SK-N-SH (cell line): ENCODE data around the gene PPP5C. TPM values are rescaled to one million over a fixed set of nuclear protein-coding genes. Genes with fewer than 3 reads are reported as not detected.

Source experiments
- CTCF ChIA-PET: fragments of 300-600, 350-600 bp; formaldehyde crosslinking; extraction: SDS; loops from one replicate; lab custom pipeline; 2021; lab: Yijun Ruan, JAX
- POLR2A ChIA-PET: fragments of 350-600 bp; sonication (Branson Sonifier 250); formaldehyde crosslinking; extraction: SDS; loops from one replicate; lab custom pipeline; 2020; ENCODE audit warnings: antibody characterized with exemption, inconsistent platforms; lab: Yijun Ruan, JAX
- DNase-seq: peaks from one replicate; pipeline ENCODE4 v3.0.0; 2012
- H2AFZ ChIP-seq: fragments of 200-600 bp; sonication (generic); 2 replicates; pipeline ENCODE4 v1.8.1; 2016; ENCODE audit warnings: antibody characterized with exemption, mild to moderate bottlenecking, low read depth
- H3F3A ChIP-seq: fragments of 200-600 bp; sonication (generic); replicated peaks from 2 replicates; pipeline ENCODE3; 2016; ENCODE audit warnings: antibody characterized with exemption, mild to moderate bottlenecking; ENCODE audit not compliant: insufficient read depth
- H3K27ac ChIP-seq, 2 experiments: fragments of 200-500 bp in 1 of 2; fragments of 200-600 bp in 1 of 2; sonication (Bioruptor generic) in 1 of 2; sonication (generic), shearing (Covaris generic) in 1 of 2; 2 replicates each; pipeline versions ENCODE4 v1.5.1 to v1.6.1; 2014 to 2016; ENCODE audit warnings: low read depth in 2 of 2, inconsistent platforms in 1 of 2, low read length in 1 of 2, mild to moderate bottlenecking in 1 of 2, mixed read lengths in 1 of 2
- H3K27me3 ChIP-seq: fragments of 200-600 bp; sonication (generic), shearing (Covaris generic); 2 replicates; pipeline ENCODE4 v1.6.1; 2016; ENCODE audit warnings: mixed run types; ENCODE audit not compliant: insufficient read depth
- H3K36me3 ChIP-seq, 2 experiments: fragments of 200-500 bp in 1 of 2; fragments of 200-600 bp in 1 of 2; sonication (Bioruptor generic) in 1 of 2; sonication (generic) in 1 of 2; replicated peaks in 1 of 2; 2 replicates each; pipeline versions ENCODE3 to v1.5.1; 2014 to 2016; ENCODE audit warnings: low read length in 1 of 2, mild to moderate bottlenecking in 1 of 2; ENCODE audit not compliant: insufficient read depth in 2 of 2, control insufficient read depth in 1 of 2
- H3K4me1 ChIP-seq, 2 experiments: fragments of 200-500 bp in 1 of 2; fragments of 200-600 bp in 1 of 2; sonication (Bioruptor generic) in 1 of 2; sonication (generic), shearing (Covaris generic) in 1 of 2; 2 replicates each; pipeline versions ENCODE4 v1.5.1 to v1.6.1; 2014 to 2016; ENCODE audit warnings: low read depth in 1 of 2, low read length in 1 of 2, mixed run types in 1 of 2; ENCODE audit not compliant: insufficient read depth in 2 of 2, control insufficient read depth in 1 of 2
- H3K4me2 ChIP-seq: fragments of 200-600 bp; sonication (generic), shearing (Covaris generic); 2 replicates; pipeline ENCODE4 v1.6.1; 2017; ENCODE audit warnings: mixed run types
- H3K4me3 ChIP-seq, 2 experiments: fragments of 200-500 bp in 1 of 2; fragments of 200-600 bp in 1 of 2; sonication (Bioruptor generic) in 1 of 2; sonication (generic), shearing (Covaris generic) in 1 of 2; 2 replicates each; pipeline versions ENCODE4 v1.5.1 to v1.8.1; 2014 to 2016; ENCODE audit warnings: low read depth in 2 of 2, inconsistent platforms in 1 of 2, low read length in 1 of 2, mild to moderate bottlenecking in 1 of 2, mixed read lengths in 1 of 2, moderate library complexity in 1 of 2
- H3K79me2 ChIP-seq: fragments of 200-600 bp; sonication (generic); 2 replicates; pipeline ENCODE4 v1.8.1; 2017; ENCODE audit warnings: mild to moderate bottlenecking; ENCODE audit not compliant: insufficient read depth
- H3K9ac ChIP-seq: fragments of 200-600 bp; sonication (generic); 2 replicates; pipeline ENCODE4 v1.6.1; 2017; ENCODE audit warnings: mixed run types
- H3K9me2 ChIP-seq: fragments of 200-600 bp; sonication (generic); 2 replicates; pipeline ENCODE4 v1.6.1; 2017; ENCODE audit warnings: mixed run types
- H3K9me3 ChIP-seq: fragments of 200-600 bp; sonication (generic); 2 replicates; pipeline ENCODE4 v1.6.1; 2017; ENCODE audit warnings: mixed run types, mild to moderate bottlenecking, moderate library complexity
- H4K20me1 ChIP-seq: fragments of 200-600 bp; sonication (generic); 2 replicates; pipeline ENCODE4 v1.6.1; 2017; ENCODE audit warnings: mild to moderate bottlenecking, mixed run types; ENCODE audit not compliant: insufficient read depth
- ELF1 ChIP-seq: IDR thresholded peaks from 2 replicates; pipeline ENCODE4 v1.4.0; 2012
- EP300 ChIP-seq, 2 experiments: IDR thresholded peaks; 2 replicates each; pipeline versions ENCODE4 v1.4.0 to v1.6.1; 2012; ENCODE audit warnings: borderline replicate concordance in 1 of 2, low read depth in 1 of 2, low read length in 1 of 2
- FOSL2 ChIP-seq: IDR thresholded peaks from 2 replicates; pipeline ENCODE4 v1.4.0; 2012; ENCODE audit warnings: low read depth, mild to moderate bottlenecking, moderate library complexity, borderline replicate concordance
- FOXJ3 ChIP-seq: sonication (generic); formaldehyde crosslinking; IDR thresholded peaks from 2 replicates; pipeline ENCODE4 v1.5.1; 2020; ENCODE audit warnings: mild to moderate bottlenecking, missing genetic modification reagents
- FOXM1 ChIP-seq: IDR thresholded peaks from 2 replicates; pipeline ENCODE4 v1.4.0; 2012; ENCODE audit warnings: low read depth, mild to moderate bottlenecking
- GABPA ChIP-seq: IDR thresholded peaks from 2 replicates; pipeline ENCODE4 v1.4.0; 2012; ENCODE audit warnings: low read depth, mild to moderate bottlenecking
- PBX3 ChIP-seq: IDR thresholded peaks from 2 replicates; pipeline ENCODE4; 2012
- RAD21 ChIP-seq: IDR thresholded peaks from 2 replicates; pipeline ENCODE4 v1.6.1; 2012; ENCODE audit warnings: mild to moderate bottlenecking, low read length
- SIN3A ChIP-seq: IDR thresholded peaks from 2 replicates; pipeline ENCODE4 v1.6.1; 2012; ENCODE audit warnings: low read depth, mild to moderate bottlenecking, low read length, moderate library complexity, borderline replicate concordance
- TCF12 ChIP-seq: IDR thresholded peaks from 2 replicates; pipeline ENCODE4 v1.4.0; 2012
- TEAD4 ChIP-seq: IDR thresholded peaks from 2 replicates; pipeline ENCODE4 v1.4.0; 2012; ENCODE audit warnings: mild to moderate bottlenecking, borderline replicate concordance; ENCODE audit not compliant: insufficient read depth
- USF2 ChIP-seq: fragments of 150-350 bp; IDR thresholded peaks from 2 replicates; pipeline ENCODE4 v1.6.1; 2017; ENCODE audit warnings: antibody characterized with exemption, low read length, low read depth, borderline replicate concordance
- YY1 ChIP-seq: IDR thresholded peaks from 2 replicates; pipeline ENCODE4 v1.4.0; 2012; ENCODE audit warnings: low read depth, mild to moderate bottlenecking
- WGBS: methylation state at CpG from one replicate; pipeline ENCODE4 v1.1.6; 2017; ENCODE audit warnings: low lambda C conversion rate; 5-methylcytosine and 5-hydroxymethylcytosine counted together
- polyA plus RNA-seq, 3 experiments: library from polyadenylated mRNA; depleted of rRNA; stranded (reverse); fragments of >200 nt; gene quantifications; 2 replicates each; pipeline ENCODE4 v1.2.3, GENCODE V29; 2012

Gene PPP5C
- polyA plus RNA-seq, 1 of the 3 experiments (the other 2 are of a cell fraction) = 162 TPM

DNA sequence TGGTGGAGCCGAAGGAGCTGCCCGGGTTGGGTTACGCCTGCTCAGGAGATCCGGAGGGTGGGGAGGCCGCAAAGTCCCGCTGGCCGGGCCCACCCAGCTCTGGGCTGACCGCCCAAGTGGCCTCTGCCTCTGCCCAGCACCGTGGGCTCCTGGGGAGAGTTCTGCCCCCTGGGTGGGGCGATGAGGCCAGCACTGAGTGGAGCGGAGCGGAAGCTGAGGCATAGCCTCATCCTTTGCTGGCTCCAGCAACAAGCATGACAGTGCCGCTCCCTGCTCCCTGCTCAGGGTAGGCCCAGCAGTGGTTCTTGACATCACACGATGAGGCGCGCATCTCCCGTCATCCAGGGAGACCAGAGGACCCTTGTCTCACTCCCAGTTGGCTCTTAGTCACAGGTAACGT, 44.0 kb downstream of the PPP5C start:
- Histone ChIP-seq H3K27me3 (no peaks in the 10 kb centered on the region), H3K4me1 (no peaks in the 10 kb centered on the region), H3F3A (peaks cover 3% of the 10 kb centered on the region), H3K36me3 (peaks cover 27 to 41% of the 10 kb centered on the region in 2 experiments), H3K4me2 (no peak overlapping the region), H3K9ac (no peak overlapping the region), H3K27ac (no peak overlapping the region), H3K9me3 (no peaks in the 10 kb centered on the region), H3K9me2 (no peaks in the 10 kb centered on the region), H2AFZ (no peak overlapping the region), H3K4me3 (no peak overlapping the region), H3K79me2 (no peaks in the 10 kb centered on the region), H4K20me1 (no peaks in the 10 kb centered on the region)
- DNase-seq = no peak
- TF ChIP-seq SIN3A = no peak
- no peak for TF ChIP-seq FOSL2
- no peak for TF ChIP-seq TCF12
- no peak for TF ChIP-seq PBX3
- TF ChIP-seq RAD21 = no peak
- TF ChIP-seq YY1 = no peak
- TF ChIP-seq USF2 = no peak
- TF ChIP-seq TEAD4 = no peak
- no peak for TF ChIP-seq EP300 (IDR thresholded peaks at IDR 0.05; ENCODE audit: borderline replicate concordance in 1 of 2, low read depth in 1 of 2, low read length in 1 of 2)
- no peak for TF ChIP-seq ELF1
- WGBS = 98% methylated on average over 11 of the region's 18 CpGs
- CTCF ChIA-PET = interaction anchor here (0.6 to 2.6 kb wide), 4 partner anchors 9 to 122 kb away, joined by 3 to 9 read pairs (median 4); no protein-coding TSS in a partner anchor
- POLR2A ChIA-PET = no interaction called here

DNA sequence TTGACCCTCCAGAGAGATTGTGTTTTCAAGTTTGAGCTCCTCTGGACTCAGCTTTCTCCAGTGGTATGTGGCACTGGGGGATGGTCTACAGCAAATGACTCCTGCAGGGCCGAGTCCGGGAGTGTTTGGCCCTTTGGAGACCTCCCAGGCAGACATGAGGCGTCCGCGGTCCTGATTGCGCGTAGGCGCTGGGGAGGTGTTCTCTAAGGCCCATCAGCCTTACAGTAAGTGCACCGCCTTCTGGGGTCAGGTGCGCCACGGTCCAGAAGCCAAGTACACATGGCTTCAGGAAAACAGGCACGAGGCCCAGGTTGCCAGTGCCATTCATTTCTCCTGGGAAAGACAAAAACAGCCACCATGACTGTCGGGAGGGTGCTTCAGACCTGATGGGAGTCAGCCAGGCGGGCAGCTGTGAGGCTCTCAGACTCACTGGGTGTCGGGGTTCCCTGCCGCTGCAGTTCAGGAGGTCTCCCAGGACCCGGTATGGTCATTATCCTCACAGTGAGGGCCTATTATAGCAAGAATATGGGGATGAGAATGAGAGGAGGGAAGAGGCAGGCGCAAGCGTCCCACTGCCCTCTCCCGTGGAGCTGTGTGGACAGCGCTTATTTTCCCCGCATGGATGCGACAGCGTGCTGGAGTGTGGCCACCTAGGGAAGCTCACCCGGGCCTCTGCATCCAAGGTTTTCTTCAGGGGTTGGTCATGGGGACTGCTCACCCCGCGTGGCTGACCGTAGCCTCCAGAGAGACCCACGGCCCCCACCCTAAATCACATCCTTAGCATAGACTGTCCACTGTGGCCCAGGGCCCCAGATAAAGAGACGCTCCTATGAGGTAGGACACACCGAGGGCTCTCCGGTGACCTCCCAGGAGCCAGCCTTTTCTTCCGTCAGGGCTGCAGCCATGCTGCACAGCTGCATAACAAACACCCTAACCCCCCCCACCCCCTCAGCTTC, 44.7 kb downstream of the PPP5C start:
- Histone ChIP-seq H3K27ac (no peak overlapping the region), H4K20me1 (no peaks in the 10 kb centered on the region), H3K9me2 (no peaks in the 10 kb centered on the region), H3K9ac (no peak overlapping the region), H3K4me3 (no peak overlapping the region), H3K4me2 (no peak overlapping the region), H2AFZ (no peak overlapping the region), H3K36me3 (peaks cover 27 to 41% of the 10 kb centered on the region in 2 experiments), H3K79me2 (no peaks in the 10 kb centered on the region), H3K27me3 (no peaks in the 10 kb centered on the region), H3F3A (peaks cover 3% of the 10 kb centered on the region), H3K9me3 (no peaks in the 10 kb centered on the region), H3K4me1 (no peaks in the 10 kb centered on the region)
- ChIA-PET POLR2A (interaction anchor here (1.2 kb wide), 1 partner anchor 8 kb away, joined by 3 read pairs; no protein-coding TSS in a partner anchor), CTCF (interaction anchor here (0.6 to 2.6 kb wide), 7 partner anchors 11 to 323 kb away, joined by 3 to 9 read pairs (median 4); no protein-coding TSS in a partner anchor)
- 96% methylated on average over 31 of the region's 33 CpGs for WGBS
- DNase-seq = no peak
- no peak for TF ChIP-seq FOXM1
- TF ChIP-seq FOXJ3 (CRISPR knock-in tag) = no peak
- TF ChIP-seq GABPA = no peak
